Lung microvascular endothelial cell (primary cell): Measurements from ENCODE around the gene RGS10. TPM values are rescaled to one million over a fixed set of nuclear protein-coding genes. Genes with fewer than 3 reads are reported as not detected.

Experiments
- DNase-seq, 2 donors: peaks; one replicate each; pipeline versions ENCODE4 v3.0.0 to v3.0.0-alpha.2; 2010; ENCODE audit warnings: low read depth in 2 of 2
- total RNA-seq: library from RNA; depleted of rRNA; stranded (reverse); fragments of >200 nt; gene quantifications from 2 replicates; pipeline ENCODE4 v1.2.1, GENCODE V29; 2014

The RGS10 gene
- total RNA-seq, 1 donor from 2014 or later: 0.99 TPM

DNA sequence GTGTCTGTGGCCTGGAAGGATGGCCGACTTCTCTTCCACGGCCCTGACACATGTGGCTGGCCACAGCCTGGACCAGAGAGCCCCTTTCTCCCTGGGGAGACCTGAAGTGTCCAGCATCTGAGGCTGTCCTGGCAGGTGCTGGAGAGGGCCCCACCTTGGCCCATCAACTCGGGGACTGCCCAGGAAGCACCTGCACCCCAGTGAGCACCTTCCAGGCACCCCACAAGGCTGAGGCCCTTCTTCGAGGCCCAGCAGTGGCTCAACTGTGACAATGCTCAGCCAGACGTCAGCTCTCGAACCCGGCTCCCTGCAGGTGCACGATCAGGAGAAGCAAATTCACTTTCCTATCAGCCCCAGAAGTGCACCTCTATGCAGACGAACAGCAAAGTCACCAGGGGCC is 24.3 kb downstream of the RGS10 start:
- DNase-seq: no peak

DNA sequence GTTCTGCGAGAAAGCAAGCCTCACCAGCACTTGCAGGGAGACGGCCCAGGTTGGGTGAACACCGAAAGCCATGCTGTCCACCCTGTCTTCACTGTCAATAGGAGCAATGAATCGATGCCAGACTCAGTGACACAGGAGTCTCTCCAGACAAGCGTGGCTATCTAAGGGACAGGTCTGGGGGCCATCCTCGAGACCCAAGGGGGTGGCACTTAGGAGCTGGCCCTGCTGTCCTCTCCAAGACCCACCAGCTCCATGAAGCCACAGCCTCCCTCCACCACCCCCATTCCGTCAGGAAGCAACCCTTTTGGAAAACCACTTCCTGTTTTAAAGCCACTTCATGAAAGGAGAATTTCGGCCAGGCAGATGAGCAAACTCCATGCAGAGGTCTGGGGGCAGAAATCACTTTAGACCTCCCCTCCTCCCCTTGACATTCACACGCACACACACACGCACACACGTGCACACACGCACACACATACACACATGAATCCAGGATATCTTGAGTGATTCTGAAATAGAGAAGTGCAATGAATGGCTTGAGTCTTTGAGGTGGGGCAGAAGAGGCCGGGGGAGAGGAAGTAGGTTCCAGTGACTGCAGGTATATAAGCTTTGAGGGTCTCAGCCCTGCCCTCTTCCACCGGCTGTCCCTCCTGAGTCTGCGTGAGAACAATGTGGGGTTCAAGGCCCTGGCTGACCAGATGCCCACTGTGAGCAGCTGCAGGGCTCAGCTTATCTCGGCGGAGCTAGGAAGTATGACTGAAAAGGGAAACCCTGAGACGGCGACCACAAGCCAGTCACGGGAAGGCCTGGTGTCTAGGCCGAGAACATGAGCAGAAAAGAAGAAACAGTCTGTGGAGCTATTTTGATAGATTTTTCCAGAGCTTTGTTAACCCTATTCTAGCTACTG is 25.0 kb downstream of the RGS10 start:
- DNase-seq: peak in 1 of 2 donors; percentile 74

DNA sequence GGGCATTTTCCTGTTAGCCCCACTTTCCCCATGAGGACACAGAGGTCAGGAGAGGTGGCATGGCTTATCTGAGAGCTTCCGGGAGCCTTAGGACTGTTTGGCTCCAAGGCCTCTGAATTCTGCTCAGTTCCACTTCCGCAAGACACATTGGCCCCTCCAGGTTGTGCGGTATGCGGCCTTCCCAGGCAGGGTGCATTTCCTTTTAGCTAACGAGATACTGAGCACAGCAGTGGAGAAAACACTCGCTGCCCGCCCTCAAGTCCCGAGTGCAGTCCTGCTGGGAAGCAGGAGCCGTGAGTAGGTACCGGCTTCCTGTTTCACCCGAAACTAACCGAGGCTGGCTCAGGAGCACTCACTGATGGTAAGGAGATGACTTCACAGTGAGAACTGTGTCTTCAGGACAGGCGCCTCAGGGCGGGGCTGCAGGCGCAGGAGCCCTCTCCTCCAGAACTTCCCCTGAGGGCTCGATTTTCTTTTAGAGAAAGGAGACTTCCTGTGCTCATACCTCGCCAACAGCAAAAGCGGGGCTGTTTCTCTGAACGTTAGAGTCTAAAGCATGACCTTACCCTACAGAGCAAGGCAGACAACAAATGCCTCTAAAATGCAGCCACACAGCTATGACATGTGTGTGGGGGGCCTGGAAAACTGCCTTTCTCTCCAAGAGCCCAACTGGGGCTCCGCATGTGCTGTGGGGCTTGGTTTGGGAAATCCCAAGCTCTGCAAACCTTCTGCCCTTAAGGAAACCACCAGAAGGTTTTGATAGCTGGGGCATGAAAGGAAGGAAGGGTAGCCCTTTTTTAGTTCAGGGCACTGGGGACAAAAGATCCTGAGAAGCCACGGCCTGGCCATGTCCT is 25.9 kb downstream of the RGS10 start:
- peak in 1 of 2 donors; percentile 71 for DNase-seq

DNA sequence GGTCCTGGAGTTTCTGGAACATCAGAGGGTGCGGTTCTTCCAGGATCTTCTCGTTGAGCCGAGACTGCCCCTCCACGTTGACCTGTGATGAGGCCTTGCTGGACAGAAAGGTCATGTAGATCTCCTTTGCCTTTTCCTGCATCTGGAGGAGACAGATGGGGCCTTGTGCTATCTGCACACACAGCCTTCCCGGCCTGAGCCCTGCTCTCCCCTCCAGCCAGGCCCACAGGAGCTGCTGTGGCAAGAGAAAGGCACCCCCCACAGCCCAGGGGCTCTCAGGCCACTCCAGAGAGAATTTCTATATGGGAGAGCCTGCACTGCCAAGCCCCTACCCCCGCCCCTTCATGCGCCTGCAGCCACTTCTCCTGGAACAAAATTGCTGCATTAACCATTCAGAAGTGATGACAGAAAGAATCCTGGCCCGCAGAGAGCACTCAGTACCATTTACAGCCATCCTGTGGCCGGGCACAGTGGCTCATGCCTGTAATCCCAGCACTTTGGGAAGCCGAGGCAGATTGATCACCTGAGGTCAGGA is 26.9 kb downstream of the RGS10 start:
- no peak for DNase-seq

DNA sequence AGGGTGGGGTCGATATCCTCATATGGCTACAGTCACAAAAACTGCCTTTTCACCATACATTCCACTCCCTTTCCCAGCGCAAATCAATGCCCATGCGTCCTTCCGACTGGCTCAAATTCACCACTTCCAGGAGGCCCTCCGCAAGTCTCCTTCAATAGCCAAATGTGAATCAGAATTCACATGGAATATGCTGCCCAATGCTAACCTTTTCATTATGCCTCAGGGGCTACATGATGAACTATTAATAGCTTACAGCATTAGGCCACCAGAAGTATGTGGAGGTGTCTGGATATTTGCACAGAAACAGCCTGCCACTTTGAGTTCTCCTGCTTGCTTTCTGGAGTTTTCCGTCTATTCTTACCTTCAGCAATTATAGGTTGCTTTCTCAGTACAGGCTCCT is 27.7 kb downstream of the RGS10 start:
- DNase-seq: no peak

DNA sequence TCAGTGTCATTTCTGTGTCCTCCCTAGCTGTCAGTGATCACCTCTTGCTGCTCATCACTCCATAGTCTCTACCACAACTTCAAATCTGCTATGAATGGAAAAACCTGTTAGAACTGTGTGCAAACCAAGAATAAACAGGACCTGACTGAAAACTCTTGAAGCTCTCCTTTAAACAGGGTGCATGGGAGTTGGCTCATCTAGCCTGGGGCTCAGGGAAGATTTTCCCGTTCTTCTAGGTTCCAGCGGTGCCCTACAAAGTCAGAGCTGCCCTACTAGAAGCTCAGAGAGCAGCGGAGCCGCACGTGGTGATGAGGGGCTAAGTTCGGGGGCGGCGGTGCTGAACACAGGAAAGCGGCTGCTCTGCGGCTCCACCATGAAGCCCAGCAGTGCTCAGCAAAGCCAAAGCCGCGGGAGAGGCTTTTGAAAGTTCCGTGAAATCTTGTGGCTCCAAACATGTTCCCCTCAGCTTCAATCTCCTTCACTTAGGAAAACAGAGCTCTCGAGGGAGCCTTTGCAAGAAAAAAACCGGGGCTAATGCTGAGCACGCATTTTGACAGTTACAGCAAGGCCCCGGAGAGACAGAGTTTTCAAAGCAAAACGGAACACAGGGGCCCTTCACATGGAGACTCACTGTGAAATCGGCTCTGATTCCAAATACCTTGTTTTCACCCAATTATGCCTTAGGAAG is 30.5 kb downstream of the RGS10 start:
- no peak for DNase-seq

DNA sequence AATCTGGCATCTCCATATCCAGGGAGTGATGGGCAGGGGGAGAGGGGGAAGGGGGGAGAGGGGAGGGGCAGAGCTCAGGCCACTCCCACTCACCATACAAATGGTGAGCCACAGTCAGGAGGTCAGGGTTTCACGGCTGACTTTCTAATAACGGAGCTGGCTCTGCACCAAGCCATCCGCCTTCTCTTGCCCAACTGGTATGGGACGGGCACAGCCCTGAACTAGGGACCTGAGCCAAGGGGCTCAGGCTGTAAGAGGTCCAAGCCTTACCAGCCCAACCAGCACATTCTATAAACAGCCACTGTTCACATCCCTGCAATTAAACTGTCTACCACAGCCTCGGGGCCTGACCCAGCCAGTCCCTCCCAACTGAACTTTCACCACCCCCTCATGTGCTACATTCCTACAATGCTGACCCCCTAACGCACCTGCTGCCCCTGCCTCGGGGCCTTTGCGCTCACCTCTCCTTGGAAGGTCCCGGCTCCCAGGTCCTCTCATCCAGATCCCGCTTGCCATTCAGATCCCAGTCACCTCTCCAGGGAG is 32.5 kb downstream of the RGS10 start:
- no peak for DNase-seq

DNA sequence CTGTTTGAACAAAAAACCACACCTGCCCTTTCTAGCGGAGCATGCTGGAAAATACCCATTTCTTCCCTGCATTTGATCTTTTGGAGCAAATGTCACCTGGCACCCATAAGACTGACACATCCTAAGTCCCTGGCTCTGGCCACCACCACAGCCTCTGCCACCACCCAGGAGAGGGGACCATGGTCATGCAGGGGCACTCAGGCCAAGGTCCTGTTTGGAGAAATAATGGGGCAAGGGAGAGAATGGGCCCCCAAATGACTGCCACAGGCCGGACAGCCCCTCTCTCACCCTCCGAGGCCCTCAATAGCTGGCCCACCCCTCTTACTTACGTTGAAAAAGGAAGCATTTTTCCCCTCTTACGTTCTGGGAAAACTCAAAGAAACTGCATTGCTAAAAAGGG is 35.4 kb downstream of the RGS10 start:
- DNase-seq: no peak

DNA sequence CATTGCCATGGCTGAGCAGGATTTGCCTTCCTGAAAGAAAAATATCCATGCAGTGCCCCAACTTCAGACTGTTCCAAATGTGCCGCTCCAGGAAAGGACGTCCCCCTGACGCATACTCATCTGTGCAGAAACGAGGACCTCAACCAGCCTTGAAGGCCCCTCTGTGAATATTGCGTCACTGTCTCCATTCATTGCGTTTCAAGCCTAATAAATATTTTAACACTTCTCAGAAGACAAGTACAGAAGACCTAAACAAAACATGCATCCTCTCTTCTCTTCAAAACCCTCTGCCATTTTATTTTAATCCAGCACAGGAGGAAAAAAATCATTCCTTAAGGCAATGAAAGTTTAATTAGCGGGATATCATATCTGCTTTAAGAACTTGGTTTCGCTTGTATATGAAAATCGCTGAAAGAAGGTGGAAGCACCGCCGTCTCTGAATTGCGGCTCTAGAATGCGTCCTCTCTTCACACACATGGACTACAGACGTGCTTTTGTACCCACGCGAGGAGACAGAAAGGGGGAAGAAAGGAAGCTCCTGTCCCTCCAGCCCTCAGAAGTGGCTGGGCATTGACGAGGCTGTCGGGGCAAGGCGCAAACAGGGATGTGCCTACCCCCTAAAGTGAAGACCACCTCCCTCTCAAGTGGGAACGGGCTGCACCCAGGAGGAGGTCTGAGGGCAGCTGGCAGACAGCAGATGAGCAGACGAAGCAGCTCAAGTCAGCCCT is 36.8 kb downstream of the RGS10 start:
- DNase-seq: no peak

DNA sequence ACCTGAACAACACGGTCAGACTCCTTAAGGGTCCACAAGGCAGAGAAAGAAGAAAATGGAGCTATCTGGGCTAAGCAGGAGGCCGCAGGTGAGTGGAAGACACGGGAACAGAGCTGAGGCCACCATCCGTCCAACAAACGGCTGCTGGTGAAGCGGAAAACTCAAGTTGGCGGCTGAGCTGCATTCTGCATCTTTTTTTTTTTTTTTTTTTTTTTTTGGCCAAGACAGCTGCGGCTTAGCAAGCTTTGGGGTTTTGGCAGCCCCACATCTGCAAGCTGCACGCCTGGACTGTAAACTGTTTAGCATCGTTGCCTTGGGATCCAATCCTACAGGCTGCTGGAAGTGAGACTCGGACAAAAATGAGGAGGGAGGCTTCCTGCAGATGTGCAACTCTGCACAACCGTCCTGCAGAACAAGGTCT is 37.4 kb downstream of the RGS10 start:
- no peak for DNase-seq

DNA sequence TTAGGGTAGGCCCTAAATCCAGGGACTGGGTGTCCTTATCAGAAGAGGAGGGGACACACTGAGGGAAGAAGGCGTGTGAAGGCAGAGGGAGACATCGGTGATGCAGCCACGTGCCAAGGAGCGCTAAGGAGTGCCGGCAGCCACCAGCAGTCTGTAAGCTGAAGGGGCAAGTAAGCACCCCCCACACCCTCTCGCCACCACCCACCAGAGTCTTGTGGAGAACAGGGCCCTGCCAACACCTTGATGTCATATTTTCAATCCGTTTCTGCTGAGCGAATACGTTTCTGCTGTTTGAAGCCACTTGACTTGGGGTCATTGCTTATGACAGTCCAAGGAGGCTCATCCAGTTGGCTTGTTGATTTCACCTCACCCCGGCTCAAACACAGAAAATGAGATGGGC is 37.9 kb downstream of the RGS10 start:
- no peak for DNase-seq

DNA sequence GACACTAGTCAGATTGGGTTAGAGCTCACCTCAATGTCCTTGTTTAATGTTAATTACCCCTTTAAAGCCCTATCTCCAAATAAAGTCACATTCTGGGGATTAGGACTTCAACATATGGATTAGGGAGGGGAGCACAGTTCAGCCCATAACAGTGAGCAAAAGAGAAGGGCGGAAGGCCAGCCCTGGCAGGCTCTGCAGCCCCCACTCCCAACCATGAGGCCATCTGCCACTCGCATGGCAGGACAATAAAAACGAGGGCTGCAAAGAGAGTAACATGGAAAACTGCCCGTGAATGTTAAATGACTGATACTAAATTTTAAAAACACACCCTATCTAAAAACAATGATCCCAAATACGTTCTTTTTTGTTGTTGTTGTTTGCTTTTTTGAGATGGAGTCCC is 38.7 kb downstream of the RGS10 start:
- no peak for DNase-seq

DNA sequence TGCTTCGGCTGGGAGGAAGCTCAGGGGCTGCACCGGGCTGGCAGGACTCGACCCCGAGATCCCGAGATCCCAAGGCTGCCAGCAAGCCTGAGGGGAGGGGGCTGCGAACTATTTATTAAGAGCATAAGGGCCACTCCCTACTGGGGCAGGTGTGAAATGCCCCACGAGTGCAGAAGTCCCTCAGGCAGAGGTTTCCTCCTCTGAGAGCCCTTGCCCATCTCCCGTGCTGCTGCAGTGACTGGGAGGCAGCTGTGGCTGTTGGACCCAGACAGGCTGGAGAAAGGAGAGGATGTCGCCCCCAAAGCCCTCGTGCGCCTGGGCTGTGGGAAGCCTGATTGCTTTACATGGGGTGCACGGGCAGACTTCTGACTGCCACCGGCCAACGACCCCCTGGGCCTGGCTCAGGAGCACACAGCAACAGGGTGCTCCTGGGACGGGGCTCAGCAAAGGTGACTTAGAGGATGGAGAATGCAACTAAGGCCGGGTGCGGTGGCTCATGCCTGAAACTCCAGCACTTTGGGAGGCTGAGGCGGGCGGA is 39.8 kb downstream of the RGS10 start:
- no peak for DNase-seq

DNA sequence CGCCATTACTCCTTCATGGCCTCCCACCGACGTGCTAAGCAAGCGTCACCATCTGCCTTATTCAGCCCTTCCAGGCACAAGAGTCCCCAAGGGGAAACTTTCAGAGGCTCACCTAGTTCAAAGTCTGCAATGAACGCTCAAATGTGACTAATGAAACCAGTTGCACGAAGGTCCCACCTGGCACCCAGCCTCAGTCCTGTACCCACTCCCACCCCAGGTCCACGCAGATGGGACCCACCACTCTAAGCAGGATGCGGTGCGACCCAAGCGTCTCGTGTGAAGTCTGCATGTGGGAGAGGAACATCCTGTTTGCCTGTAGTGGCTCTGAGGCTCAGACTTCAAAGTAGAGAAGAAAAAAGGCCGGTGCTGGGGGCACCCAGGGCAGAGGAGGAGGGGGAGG is 40.3 kb downstream of the RGS10 start:
- no peak for DNase-seq

DNA sequence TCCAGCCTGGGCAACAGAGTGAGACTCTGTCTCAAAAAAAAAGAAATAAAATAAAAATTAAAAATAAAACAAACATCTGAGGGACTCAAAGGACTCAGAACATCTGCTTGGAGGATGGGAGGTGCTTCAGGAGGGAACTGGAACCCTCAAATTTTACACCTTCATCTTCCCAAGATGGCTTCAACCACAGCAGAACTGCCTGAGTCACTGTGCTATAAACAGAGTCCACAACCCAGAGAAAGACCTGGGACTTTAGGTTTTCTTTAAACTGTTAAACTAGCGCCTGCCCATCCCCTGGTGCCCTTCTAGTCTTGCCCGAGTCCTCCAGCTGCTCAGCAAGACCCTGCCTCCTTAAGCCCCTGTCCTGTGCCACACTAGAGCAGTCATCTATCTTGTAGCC is 40.8 kb downstream of the RGS10 start:
- DNase-seq: no peak

DNA sequence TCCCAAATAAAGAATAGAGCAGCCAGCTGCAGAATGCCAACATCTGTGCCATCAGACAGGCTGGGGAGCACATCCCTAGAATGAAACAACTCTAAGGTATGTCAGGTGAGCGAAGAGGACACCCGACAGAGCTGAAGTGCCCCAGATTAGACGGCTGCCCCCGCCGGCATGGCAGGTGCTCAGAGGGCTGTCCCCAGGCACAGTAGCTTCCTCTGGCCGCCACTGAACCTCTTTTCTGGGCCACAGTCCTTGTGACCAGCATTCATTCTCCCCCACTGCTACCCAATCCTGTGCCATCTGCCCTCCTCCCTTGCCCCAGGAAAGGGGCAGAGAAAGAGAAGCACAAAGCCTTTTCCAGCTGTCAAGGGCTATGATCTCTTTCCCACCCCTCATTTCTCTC is 41.7 kb downstream of the RGS10 start:
- DNase-seq: no peak

DNA sequence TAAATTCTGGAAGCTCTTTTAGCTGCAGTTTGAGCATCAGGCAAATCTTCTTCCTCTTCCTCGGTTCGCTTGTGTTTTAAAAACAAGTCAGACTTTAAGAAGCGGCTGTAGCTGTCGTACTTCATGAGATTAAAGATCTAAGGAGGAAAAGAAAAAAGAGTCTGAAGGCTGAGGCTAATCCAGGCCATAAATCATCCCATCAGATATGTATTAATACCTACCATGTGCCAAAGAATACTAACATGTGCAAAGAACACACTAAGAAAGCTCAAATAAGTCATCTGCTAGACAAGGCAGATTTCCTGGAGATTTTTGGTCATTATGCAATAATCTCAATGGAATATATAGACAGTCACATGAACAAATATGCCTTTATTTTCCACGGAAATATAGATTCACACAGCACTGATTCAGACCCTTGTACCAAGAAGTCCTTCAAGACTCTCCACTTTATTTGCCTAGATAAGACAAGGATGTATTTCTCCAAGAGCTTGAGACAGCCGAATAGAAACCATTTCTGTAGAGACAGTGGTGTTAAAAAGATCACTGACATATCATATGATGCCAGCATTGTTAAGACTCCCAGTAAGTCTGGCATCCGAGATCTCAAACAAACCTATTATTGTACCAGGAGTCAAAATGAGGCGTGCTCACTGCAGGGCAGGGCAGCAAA is 42.3 kb downstream of the RGS10 start:
- no peak for DNase-seq

DNA sequence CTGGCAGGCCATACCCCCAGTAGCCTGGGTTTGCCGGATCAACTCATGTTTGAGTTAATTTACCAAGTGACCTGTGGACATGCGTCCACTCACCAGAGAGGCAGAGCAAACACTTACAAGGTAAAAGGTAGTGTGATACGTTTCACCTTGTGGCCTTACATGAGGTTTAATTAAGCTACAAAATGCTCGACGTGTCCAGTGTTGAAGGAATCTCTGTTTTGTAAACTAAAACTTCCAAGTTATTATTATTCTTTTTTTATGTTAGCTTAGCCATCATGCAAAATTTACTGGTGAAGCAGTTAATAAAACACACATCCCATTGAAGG is 42.9 kb downstream of the RGS10 start:
- no peak for DNase-seq

DNA sequence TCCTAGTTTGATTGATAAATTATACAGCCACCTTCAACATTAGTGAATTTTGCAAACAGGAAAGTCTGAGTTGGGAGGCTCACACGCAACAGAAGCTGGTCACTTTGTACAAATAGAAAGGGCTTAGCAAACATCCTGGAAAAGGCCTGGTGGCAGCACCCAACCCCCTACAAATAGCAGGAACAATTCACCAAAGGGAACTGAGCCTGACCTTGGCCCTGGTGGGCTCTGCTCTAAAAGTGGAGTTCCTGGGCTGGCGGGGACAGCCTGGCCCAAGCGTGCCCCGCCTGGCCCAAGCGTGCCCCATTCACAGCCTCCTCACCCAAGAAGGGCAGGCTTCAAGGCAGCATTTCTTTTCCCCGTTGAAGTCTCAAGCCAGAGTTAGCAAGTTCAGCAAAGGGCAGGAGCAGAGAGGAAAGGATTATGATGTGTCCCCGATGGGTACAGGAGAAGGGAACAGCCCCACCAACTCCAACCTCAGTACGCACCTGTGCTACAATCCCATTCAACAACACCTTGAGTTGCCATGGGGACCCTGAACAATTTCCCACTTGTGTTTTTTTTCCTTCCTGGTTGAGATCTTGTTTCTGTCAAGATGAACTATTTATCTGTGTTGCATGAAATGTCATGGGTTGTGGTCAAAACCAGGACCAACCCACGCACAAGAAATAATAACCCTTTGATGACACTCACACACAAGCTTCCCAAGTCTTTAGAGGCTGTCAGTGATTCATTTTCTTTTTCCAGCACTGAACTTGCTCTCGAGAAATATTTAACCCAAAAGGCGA is 43.4 kb downstream of the RGS10 start:
- peak in 1 of 2 donors; percentile 67 for DNase-seq
